GM18873 (cell line): ENCODE data around the gene EPHB6.

ENCODE experiments used
- ATAC-seq: cut with Tn5 transposase; IDR thresholded peaks from one replicate; pipeline ENCODE4 v1.9.1; 2021; ENCODE audit warnings: mild to moderate bottlenecking, moderate library complexity, moderate number of reproducible peaks; ENCODE audit not compliant: unreplicated experiment, low FRiP score

Gene EPHB6

GRCh38 chr7:142916508-142916907 is 61.6 kb downstream of the EPHB6 start:
- no peak for ATAC-seq

GRCh38 chr7:142917447-142917846 is 62.6 kb downstream of the EPHB6 start:
- no peak for ATAC-seq

- no peak for ATAC-seq
Observed at GRCh38 chr7:142918901-142919300, 64.0 kb downstream of the EPHB6 start.

- ATAC-seq: no peak
Observed at GRCh38 chr7:142919656-142920055, 64.8 kb downstream of the EPHB6 start.
